DOHH2 (cell line): Measurements from ENCODE around the gene PPP1R7.

Experiments
- H3F3A ChIP-seq: fragments of 200-600 bp; sonication (generic), shearing (Covaris generic); 2 replicates; pipeline ENCODE4 v1.6.0; 2016; ENCODE audit warnings: antibody characterized with exemption, mild to moderate bottlenecking; ENCODE audit not compliant: control insufficient read depth, insufficient read depth
- H3K27ac ChIP-seq: fragments of 200-600 bp; sonication (generic); 2 replicates; pipeline ENCODE4 v1.5.1; 2014; ENCODE audit warnings: low read depth, mild to moderate bottlenecking, low read length, moderate library complexity
- H3K27me3 ChIP-seq: fragments of 200-600 bp; sonication (generic); 2 replicates; pipeline ENCODE4 v1.6.1; 2014; ENCODE audit warnings: mild to moderate bottlenecking, low read length, mixed read lengths; ENCODE audit not compliant: control insufficient read depth
- H3K36me3 ChIP-seq: fragments of 200-600 bp; sonication (generic); 2 replicates; pipeline ENCODE4 v1.6.1; 2014; ENCODE audit warnings: mild to moderate bottlenecking, low read length, moderate library complexity, mixed read lengths; ENCODE audit not compliant: control insufficient read depth
- H3K4me1 ChIP-seq: fragments of 200-600 bp; sonication (generic); 2 replicates; pipeline ENCODE4 v1.6.1; 2014; ENCODE audit warnings: mild to moderate bottlenecking, low read length, mixed read lengths; ENCODE audit not compliant: control insufficient read depth
- H3K4me2 ChIP-seq: fragments of 200-600 bp; sonication (generic); 2 replicates; pipeline ENCODE4 v1.6.0; 2014; ENCODE audit warnings: mild to moderate bottlenecking, low read length, moderate library complexity
- H3K4me3 ChIP-seq: fragments of 200-600 bp; sonication (generic); 2 replicates; pipeline ENCODE4 v1.5.1; 2014; ENCODE audit warnings: mild to moderate bottlenecking, low read length, mixed read lengths
- H3K79me2 ChIP-seq: fragments of 200-600 bp; sonication (generic); 2 replicates; pipeline ENCODE4 v1.6.1; 2014; ENCODE audit warnings: mild to moderate bottlenecking, low read length, mixed read lengths; ENCODE audit not compliant: control insufficient read depth
- H3K9me2 ChIP-seq: fragments of 200-600 bp; sonication (generic); replicated peaks from 2 replicates; pipeline ENCODE4 v1.6.1; 2014; ENCODE audit warnings: mild to moderate bottlenecking, low read length, mixed read lengths; ENCODE audit not compliant: control insufficient read depth
- H3K9me3 ChIP-seq: fragments of 200-600 bp; sonication (generic); 2 replicates; pipeline ENCODE4 v1.6.1; 2014; ENCODE audit warnings: antibody characterized with exemption, low read length, mixed read lengths; ENCODE audit not compliant: control insufficient read depth, insufficient read depth
- H4K20me1 ChIP-seq: fragments of 200-600 bp; sonication (generic); 2 replicates; pipeline ENCODE4 v1.6.0; 2014; ENCODE audit warnings: low read depth, mild to moderate bottlenecking, antibody characterized with exemption, low read length, moderate library complexity; ENCODE audit not compliant: control insufficient read depth, insufficient read depth
- CTCF ChIP-seq: fragments of 200-600 bp; sonication (generic); IDR thresholded peaks from one replicate; pipeline ENCODE4 v1.5.1; 2014; ENCODE audit warnings: antibody characterized with exemption, mild to moderate bottlenecking, low read depth, low read length; ENCODE audit not compliant: poor library complexity, severe bottlenecking
- EZH2phosphoT487 ChIP-seq: fragments of 200-600 bp; sonication (generic); IDR thresholded peaks from 2 replicates; pipeline ENCODE4 v1.6.1; 2017; ENCODE audit warnings: borderline replicate concordance, mild to moderate bottlenecking, antibody characterized with exemption, low read length, moderate library complexity, mixed read lengths

Gene PPP1R7

GRCh38 chr2:241168366-241168765, 18.1 kb downstream of the PPP1R7 start:
- TF ChIP-seq EZH2phosphoT487 (no peak), CTCF (no peak)
- Histone ChIP-seq H3K4me2 (no peak overlapping the region), H3K9me3 (peaks cover 13% of the 10 kb centered on the region; the same call in 1 of the 2 replicates), H3K9me2 (no peaks in the 10 kb centered on the region), H3F3A (no peaks in the 10 kb centered on the region), H3K36me3 (peaks cover 66% of the 10 kb centered on the region), H3K79me2 (no peaks in the 10 kb centered on the region), H3K4me1 (no peaks in the 10 kb centered on the region), H3K27ac (no peak overlapping the region), H3K27me3 (no peaks in the 10 kb centered on the region), H3K4me3 (no peak overlapping the region), H4K20me1 (no peaks in the 10 kb centered on the region)

- Histone ChIP-seq H3K9me3 (peaks cover 13% of the 10 kb centered on the region; the same call in 1 of the 2 replicates), H3K9me2 (no peaks in the 10 kb centered on the region), H3K4me1 (no peaks in the 10 kb centered on the region), H3K4me2 (no peak overlapping the region), H3K27me3 (no peaks in the 10 kb centered on the region), H3K79me2 (no peaks in the 10 kb centered on the region), H3K4me3 (no peak overlapping the region), H3K36me3 (peaks cover 37% of the 10 kb centered on the region), H3K27ac (no peak overlapping the region), H3F3A (no peaks in the 10 kb centered on the region), H4K20me1 (no peaks in the 10 kb centered on the region)
- TF ChIP-seq EZH2phosphoT487 (no peak), CTCF (no peak)
Measured at GRCh38 chr2:241173557-241173956, 23.3 kb downstream of the PPP1R7 start.

GRCh38 chr2:241177526-241178334, 27.5 kb downstream of the PPP1R7 start:
- Histone ChIP-seq H3K79me2 (no peaks in the 10 kb centered on the region), H3F3A (no peaks in the 10 kb centered on the region), H3K4me3 (no peak overlapping the region), H3K9me3 (no peaks in the 10 kb centered on the region), H3K4me2 (no peak overlapping the region), H3K4me1 (no peaks in the 10 kb centered on the region), H3K27me3 (no peaks in the 10 kb centered on the region), H3K27ac (no peak overlapping the region), H4K20me1 (no peaks in the 10 kb centered on the region), H3K36me3 (peaks cover 17% of the 10 kb centered on the region; the same call in 1 of the 2 replicates), H3K9me2 (no peaks in the 10 kb centered on the region)
- TF ChIP-seq EZH2phosphoT487, result no peak

GRCh38 chr2:241178961-241179360, 28.7 kb downstream of the PPP1R7 start:
- Histone ChIP-seq H3K9me2 (no peaks in the 10 kb centered on the region), H3K9me3 (no peaks in the 10 kb centered on the region), H3F3A (no peaks in the 10 kb centered on the region), H3K27ac (no peak overlapping the region), H4K20me1 (no peaks in the 10 kb centered on the region), H3K27me3 (no peaks in the 10 kb centered on the region), H3K4me1 (no peaks in the 10 kb centered on the region), H3K4me3 (no peak overlapping the region), H3K4me2 (no peak overlapping the region), H3K36me3 (peaks cover 20% of the 10 kb centered on the region; the same call in 1 of the 2 replicates), H3K79me2 (no peaks in the 10 kb centered on the region)
- TF ChIP-seq EZH2phosphoT487, result no peak
- TF ChIP-seq CTCF, result no peak
